ENCODE data around the gene ARSB. TPM values are rescaled to one million over a fixed set of nuclear protein-coding genes. Genes with fewer than 3 reads are reported as not detected.

Gene ARSB
- total RNA-seq, 1 experiment from 2014 or later: 11.4 TPM

DNA sequence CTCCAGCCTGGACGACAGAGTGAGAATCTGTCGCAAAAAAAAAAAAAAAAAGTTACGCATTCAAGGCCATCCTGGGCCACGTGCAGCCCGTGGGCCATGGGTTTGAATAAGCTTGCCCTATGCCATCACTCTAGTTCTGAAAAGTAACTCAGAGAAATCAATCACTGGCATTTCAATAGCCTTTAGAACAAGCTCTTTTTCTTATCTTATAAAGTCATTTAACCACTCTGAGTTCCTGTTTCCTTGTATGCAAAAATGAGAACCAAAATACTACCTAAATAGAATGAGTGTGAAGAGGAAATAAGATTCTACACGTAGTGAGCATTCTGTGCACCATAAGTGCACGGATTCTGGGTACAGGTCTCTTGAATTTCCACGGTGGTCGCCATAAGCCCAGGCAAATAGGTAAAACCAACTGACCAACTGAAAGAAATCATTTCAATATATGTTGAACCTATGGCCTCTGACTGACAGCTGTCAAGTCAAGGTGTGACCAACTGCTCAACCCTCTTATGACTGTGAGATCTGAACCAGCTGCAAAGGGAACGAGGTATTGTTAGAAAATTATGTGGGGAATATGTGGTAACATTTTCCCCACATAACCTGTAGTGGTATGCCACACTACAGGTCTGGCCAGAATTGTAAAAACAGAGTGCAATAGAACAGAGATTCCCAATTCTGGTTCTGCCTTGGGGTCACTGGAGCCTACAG lies 192.6 kb downstream of the ARSB start:
- H4K20me1 ChIP-seq (ENCODE audit: control insufficient read depth, insufficient read depth, insufficient read length): no peaks in the 10 kb centered on the region
- no peak overlapping the region for H2AFZ ChIP-seq (ENCODE audit: low read length)
- H3K4ac ChIP-seq (ENCODE audit: low read depth, low read length): no peak overlapping the region
- no peak overlapping the region for H3K9ac ChIP-seq (ENCODE audit: extremely low read depth, insufficient read length, low read length)
- H4K91ac ChIP-seq (ENCODE audit: insufficient read length, low read depth, low read length): no peak overlapping the region
- no peak overlapping the region for H4K8ac ChIP-seq (replicated peaks; ENCODE audit: insufficient read length, low read depth, low read length)
- Mint-ChIP-seq H3K27ac (no peak overlapping the region; a peak in 1 of 7 replicates), H3K4me1 (peaks cover 6% of the 10 kb centered on the region in 2 experiments; a peak in 3 of 4 replicates), H3K36me3 (ENCODE audit: insufficient read depth in 1 of 3, low read depth in 3 of 3) (no peaks in the 10 kb centered on the region; a peak in 1 of 7 replicates), H3K4me3 (no peak overlapping the region), H3K9me3 (no peaks in the 10 kb centered on the region), H3K27me3 (ENCODE audit: low read depth) (no peaks in the 10 kb centered on the region)
- H3K23me2 ChIP-seq (ENCODE audit: insufficient read length, low read depth, low read length, poor library complexity, severe bottlenecking): no peaks in the 10 kb centered on the region
- no peak overlapping the region for H3K56ac ChIP-seq (ENCODE audit: insufficient read length, low read depth, low read length)
- H3K4me2 ChIP-seq (ENCODE audit: insufficient read depth, insufficient read length, low read length): no peak overlapping the region
- TF ChIP-seq, protein P1, sequence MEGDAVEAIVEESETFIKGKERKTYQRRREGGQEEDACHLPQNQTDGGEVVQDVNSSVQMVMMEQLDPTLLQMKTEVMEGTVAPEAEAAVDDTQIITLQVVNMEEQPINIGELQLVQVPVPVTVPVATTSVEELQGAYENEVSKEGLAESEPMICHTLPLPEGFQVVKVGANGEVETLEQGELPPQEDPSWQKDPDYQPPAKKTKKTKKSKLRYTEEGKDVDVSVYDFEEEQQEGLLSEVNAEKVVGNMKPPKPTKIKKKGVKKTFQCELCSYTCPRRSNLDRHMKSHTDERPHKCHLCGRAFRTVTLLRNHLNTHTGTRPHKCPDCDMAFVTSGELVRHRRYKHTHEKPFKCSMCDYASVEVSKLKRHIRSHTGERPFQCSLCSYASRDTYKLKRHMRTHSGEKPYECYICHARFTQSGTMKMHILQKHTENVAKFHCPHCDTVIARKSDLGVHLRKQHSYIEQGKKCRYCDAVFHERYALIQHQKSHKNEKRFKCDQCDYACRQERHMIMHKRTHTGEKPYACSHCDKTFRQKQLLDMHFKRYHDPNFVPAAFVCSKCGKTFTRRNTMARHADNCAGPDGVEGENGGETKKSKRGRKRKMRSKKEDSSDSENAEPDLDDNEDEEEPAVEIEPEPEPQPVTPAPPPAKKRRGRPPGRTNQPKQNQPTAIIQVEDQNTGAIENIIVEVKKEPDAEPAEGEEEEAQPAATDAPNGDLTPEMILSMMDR (conservative IDR thresholded peaks at IDR 0.05): no peak
- H2BK5ac ChIP-seq (ENCODE audit: insufficient read length, low read length): no peak overlapping the region
- no peak overlapping the region for H3K27ac ChIP-seq (ENCODE audit: insufficient read length, low read depth, low read length)
- no peak overlapping the region for H2BK20ac ChIP-seq (ENCODE audit: low read depth, low read length, poor library complexity, severe bottlenecking)
- no peak overlapping the region for H3K18ac ChIP-seq (ENCODE audit: insufficient read length, low read depth, low read length)
- no peaks in the 10 kb centered on the region for H3K79me1 ChIP-seq (ENCODE audit: insufficient read depth, low read depth, low read length, poor library complexity, severe bottlenecking)
- no peak overlapping the region for H3K23ac ChIP-seq (ENCODE audit: insufficient read length, low read depth, low read length)
- no peak overlapping the region for H2BK12ac ChIP-seq (ENCODE audit: insufficient read length, low read depth, low read length)
- no CpG with 5 or more reads among the region's 10 CpGs for WGBS (ENCODE audit: extremely low coverage, insufficient read length, low lambda C conversion rate)
- no peaks in the 10 kb centered on the region for H3K9me3 ChIP-seq (ENCODE audit: control insufficient read depth, low read depth, low read length)
- no peak for DNase-seq
- H4K5ac ChIP-seq (ENCODE audit: insufficient read length, low read depth, low read length): no peak overlapping the region
- H3K4me1 ChIP-seq (ENCODE audit: insufficient read depth, low read length): no peaks in the 10 kb centered on the region
- no peak overlapping the region for H2AK5ac ChIP-seq (ENCODE audit: insufficient read length, low read length)
- H3K79me2 ChIP-seq (ENCODE audit: insufficient read depth, low read length): no peaks in the 10 kb centered on the region
- no peaks in the 10 kb centered on the region for H3K27me3 ChIP-seq (ENCODE audit: insufficient read depth, low read length)
- H3K14ac ChIP-seq (ENCODE audit: insufficient read depth, low read length): no peak overlapping the region; the same call in 1 of the 2 replicates
- H3T11ph ChIP-seq (ENCODE audit: low read length): no peak overlapping the region
- H2BK15ac ChIP-seq (ENCODE audit: low read depth, low read length): no peak overlapping the region
- no peak overlapping the region for H2BK120ac ChIP-seq (ENCODE audit: low read depth, low read length, poor library complexity, severe bottlenecking)

All from H9 (cell line).